ENCODE results near the gene ZCWPW1.

Gene ZCWPW1

DNA sequence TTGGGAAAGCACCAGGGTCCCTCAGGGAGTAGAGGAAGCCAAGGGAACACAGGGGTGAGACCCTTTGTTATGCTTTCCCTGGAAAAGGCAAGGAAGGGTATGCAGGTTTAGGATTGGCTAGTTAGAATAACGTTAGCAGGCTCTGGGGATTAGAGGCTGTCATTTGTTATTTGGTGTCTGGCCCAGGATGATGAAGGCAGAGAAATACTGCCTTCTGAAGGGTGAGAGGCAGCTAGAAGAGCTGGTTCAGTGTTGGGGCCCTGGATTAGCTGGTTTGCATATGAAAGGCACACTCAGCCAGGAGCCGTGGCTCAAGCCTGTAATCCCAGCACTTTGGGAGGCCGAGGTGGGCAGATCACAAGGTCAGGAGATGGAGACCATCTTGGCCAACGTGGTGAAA lies 58.2 kb downstream of the ZCWPW1 start:
- Histone ChIP-seq H3K27me3 (ENCODE audit: control insufficient read depth, insufficient read depth, low read length) (no peaks in the 10 kb centered on the region), H3K9me3 (ENCODE audit: control insufficient read depth, low read length) (no peaks in the 10 kb centered on the region), H3K36me3 (ENCODE audit: control insufficient read depth, insufficient read depth, low read length) (no peaks in the 10 kb centered on the region), H3K4me3 (ENCODE audit: low read depth, low read length) (no peak overlapping the region), H3K4me1 (no peaks in the 10 kb centered on the region), H3K79me2 (no peaks in the 10 kb centered on the region), H3K4me2 (ENCODE audit: low read length) (no peak overlapping the region), H3K27ac (no peak overlapping the region), H3K9ac (no peak overlapping the region), H2AFZ (no peak overlapping the region)
- TF ChIP-seq, protein P1, sequence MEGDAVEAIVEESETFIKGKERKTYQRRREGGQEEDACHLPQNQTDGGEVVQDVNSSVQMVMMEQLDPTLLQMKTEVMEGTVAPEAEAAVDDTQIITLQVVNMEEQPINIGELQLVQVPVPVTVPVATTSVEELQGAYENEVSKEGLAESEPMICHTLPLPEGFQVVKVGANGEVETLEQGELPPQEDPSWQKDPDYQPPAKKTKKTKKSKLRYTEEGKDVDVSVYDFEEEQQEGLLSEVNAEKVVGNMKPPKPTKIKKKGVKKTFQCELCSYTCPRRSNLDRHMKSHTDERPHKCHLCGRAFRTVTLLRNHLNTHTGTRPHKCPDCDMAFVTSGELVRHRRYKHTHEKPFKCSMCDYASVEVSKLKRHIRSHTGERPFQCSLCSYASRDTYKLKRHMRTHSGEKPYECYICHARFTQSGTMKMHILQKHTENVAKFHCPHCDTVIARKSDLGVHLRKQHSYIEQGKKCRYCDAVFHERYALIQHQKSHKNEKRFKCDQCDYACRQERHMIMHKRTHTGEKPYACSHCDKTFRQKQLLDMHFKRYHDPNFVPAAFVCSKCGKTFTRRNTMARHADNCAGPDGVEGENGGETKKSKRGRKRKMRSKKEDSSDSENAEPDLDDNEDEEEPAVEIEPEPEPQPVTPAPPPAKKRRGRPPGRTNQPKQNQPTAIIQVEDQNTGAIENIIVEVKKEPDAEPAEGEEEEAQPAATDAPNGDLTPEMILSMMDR (IDR thresholded peaks at IDR 0.05) = no peak

DNA sequence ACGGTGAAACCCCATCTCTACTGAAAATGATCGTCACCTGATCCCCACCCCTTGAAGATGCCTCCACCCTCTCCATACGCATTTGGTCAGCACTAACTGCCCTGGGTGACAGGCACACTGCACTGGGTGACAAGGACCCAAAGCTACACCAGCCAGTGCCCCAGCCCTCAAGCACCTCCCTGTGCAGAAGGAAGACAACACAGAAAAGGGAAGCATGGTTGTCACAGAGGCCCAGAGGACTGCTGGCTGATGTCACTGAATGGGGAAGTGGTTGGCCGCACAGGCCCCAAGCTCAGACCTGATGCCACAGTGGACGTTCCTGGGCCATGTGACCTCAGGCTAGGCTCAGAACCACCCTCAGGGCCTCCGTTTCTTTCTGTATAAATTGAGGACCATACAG lies 59.4 kb downstream of the ZCWPW1 start:
- peak overlapping the region; percentile 16 for H3K27ac ChIP-seq
- H3K79me2 ChIP-seq = no peaks in the 10 kb centered on the region
- H3K9me3 ChIP-seq (ENCODE audit: control insufficient read depth, low read length) = no peaks in the 10 kb centered on the region
- TF ChIP-seq, protein P1 (IDR thresholded peaks at IDR 0.05) = no peak
- no peaks in the 10 kb centered on the region for H3K4me1 ChIP-seq
- H3K36me3 ChIP-seq (ENCODE audit: control insufficient read depth, insufficient read depth, low read length) = no peaks in the 10 kb centered on the region
- no peak overlapping the region for H3K9ac ChIP-seq
- H3K27me3 ChIP-seq (ENCODE audit: control insufficient read depth, insufficient read depth, low read length) = no peaks in the 10 kb centered on the region
- no peak overlapping the region for H3K4me3 ChIP-seq (ENCODE audit: low read depth, low read length)
- H2AFZ ChIP-seq = no peak overlapping the region
- H3K4me2 ChIP-seq (ENCODE audit: low read length) = no peak overlapping the region

DNA sequence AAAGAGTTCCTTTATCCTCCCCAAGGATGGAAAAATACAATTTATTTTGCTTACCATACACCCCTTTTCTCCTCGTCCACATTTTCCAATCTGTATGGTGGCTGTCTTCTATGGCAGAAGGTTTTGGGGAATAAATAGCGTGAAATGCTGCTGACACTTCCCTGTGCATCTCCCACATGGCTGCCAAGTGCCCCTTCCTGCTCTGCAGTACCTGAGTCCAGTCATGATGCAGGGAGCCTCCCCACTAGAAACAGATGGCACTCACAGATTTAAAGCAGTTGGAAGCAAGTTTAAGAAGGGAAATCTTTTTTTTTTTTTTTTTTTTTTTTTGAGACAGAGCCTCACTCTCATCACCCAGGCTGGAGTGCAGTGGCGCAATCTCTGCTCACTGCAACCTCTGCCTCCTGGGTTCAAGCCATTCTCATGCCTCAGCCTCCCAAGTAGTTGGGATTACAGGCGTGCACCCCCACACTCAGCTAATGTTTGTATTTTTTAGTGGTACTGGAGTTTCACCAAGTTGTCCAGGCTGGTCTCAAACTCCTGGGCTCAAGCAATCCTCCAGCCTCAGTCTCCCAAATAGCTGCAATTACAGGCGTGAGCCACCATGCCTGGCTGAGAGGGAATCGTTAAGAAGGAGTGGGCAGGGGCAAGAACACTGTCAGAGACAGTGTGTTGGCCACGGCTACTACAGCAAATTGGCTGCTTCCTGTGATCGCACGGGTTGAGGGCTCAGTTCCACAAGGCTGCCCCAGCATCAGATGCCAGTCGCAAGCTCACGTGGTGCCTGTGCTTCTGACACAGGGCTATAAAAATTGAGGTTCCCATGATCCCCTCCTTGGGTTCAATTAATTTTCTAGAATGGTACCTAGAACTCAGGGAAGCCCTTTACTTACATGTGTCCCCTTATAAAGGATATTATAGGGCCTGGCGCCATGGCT lies 60.6 kb downstream of the ZCWPW1 start:
- H3K4me3 ChIP-seq (ENCODE audit: low read depth, low read length) = no peak overlapping the region
- no peak overlapping the region for H3K27ac ChIP-seq
- H3K36me3 ChIP-seq (ENCODE audit: control insufficient read depth, insufficient read depth, low read length) = no peaks in the 10 kb centered on the region
- TF ChIP-seq, protein P1 (IDR thresholded peaks at IDR 0.05) = no peak
- H2AFZ ChIP-seq = no peak overlapping the region
- H3K4me2 ChIP-seq (ENCODE audit: low read length) = no peak overlapping the region
- H3K4me1 ChIP-seq = no peaks in the 10 kb centered on the region
- no peaks in the 10 kb centered on the region for H3K27me3 ChIP-seq (ENCODE audit: control insufficient read depth, insufficient read depth, low read length)
- H3K9me3 ChIP-seq (ENCODE audit: control insufficient read depth, low read length) = no peaks in the 10 kb centered on the region
- H3K9ac ChIP-seq = no peak overlapping the region
- H3K79me2 ChIP-seq = no peaks in the 10 kb centered on the region

DNA sequence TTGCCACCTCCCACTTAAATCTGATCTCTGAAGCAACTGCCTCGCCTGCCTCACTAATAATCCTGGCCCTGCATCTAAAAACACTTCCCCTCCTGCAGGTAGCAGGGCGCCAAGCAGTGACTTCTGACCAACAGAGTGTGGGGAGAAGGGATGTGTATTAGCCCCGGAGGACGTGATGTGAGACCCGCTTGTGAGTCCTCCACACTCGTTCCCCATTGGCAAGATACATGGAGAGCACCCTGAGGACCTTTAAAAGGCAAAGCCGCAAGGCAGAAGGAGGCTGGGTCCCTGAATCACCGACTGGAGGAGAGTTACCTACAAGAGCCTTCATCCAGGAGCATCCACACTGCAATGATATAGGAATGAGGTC lies 61.3 kb downstream of the ZCWPW1 start:
- no peaks in the 10 kb centered on the region for H3K36me3 ChIP-seq (ENCODE audit: control insufficient read depth, insufficient read depth, low read length)
- no peak overlapping the region for H3K9ac ChIP-seq
- no peak overlapping the region for H3K27ac ChIP-seq

More for the DNA sequence above, 61.3 kb downstream of the ZCWPW1 start:
- Histone ChIP-seq H3K79me2 (no peaks in the 10 kb centered on the region), H3K4me2 (ENCODE audit: low read length) (no peak overlapping the region), H3K4me3 (ENCODE audit: low read depth, low read length) (no peak overlapping the region), H3K9me3 (ENCODE audit: control insufficient read depth, low read length) (no peaks in the 10 kb centered on the region), H3K4me1 (no peaks in the 10 kb centered on the region), H3K27me3 (ENCODE audit: control insufficient read depth, insufficient read depth, low read length) (no peaks in the 10 kb centered on the region), H2AFZ (no peak overlapping the region)
- TF ChIP-seq, protein P1 (IDR thresholded peaks at IDR 0.05) = no peak

Measured in parathyroid adenoma (tissue), 2 donors.